Left ventricle myocardium inferior (tissue), 1 donor: Measurements from ENCODE around the gene CD99L2. TPM values are rescaled to one million over a fixed set of nuclear protein-coding genes. Genes with fewer than 3 reads are reported as not detected.
A peak's percentile ranks its signal among the peaks of the same experiment; 100 is the strongest.

Source experiments
- DNase-seq: peaks from one replicate; pipeline ENCODE4 v3.0.0-alpha.2; 2020
- H3K27ac ChIP-seq: fragments of 200-600 bp; replicated peaks from 2 replicates; pipeline ENCODE4 v1.8.0; 2021
- H3K27me3 ChIP-seq: fragments of 200-600 bp; 2 replicates; pipeline ENCODE4 v1.8.0; 2021; ENCODE audit warnings: low read depth
- H3K36me3 ChIP-seq: fragments of 200-600 bp; 2 replicates; pipeline ENCODE4 v1.8.0; 2021
- H3K4me1 ChIP-seq: fragments of 200-600 bp; 2 replicates; pipeline ENCODE4 v1.8.0; 2021
- H3K4me3 ChIP-seq: fragments of 200-600 bp; 2 replicates; pipeline ENCODE4 v1.8.0; 2021; ENCODE audit warnings: mild to moderate bottlenecking, moderate library complexity
- H3K9me3 ChIP-seq: fragments of 200-600 bp; replicated peaks from 2 replicates; pipeline ENCODE4 v1.8.0; 2021
- CTCF ChIP-seq: fragments of 200-600 bp; IDR thresholded peaks from 2 replicates; pipeline ENCODE4 v1.8.0; 2021; ENCODE audit warnings: antibody characterized with exemption, mild to moderate bottlenecking, borderline replicate concordance
- intact Hi-C: fragments of 100-400 bp; cut with micrococcal nuclease; formaldehyde crosslinking; loops from one replicate; pipeline ENCODE4 v1.11.0; 2022
- total RNA-seq: library from RNA; stranded (reverse); fragmentation: NEBNext Ultra II Directional; extraction: Animal tissue kit (Norgen Biotek cat#: 25700); gene quantifications from one replicate; pipeline ENCODE4 v1.2.1, GENCODE V29; 2021
- donor health status: DM: no; HTN: yes; CAD: no; lungs with severe emphysema.

CD99L2 gene
- total RNA-seq, 1 donor from 2014 or later: 68.1 TPM

DNA sequence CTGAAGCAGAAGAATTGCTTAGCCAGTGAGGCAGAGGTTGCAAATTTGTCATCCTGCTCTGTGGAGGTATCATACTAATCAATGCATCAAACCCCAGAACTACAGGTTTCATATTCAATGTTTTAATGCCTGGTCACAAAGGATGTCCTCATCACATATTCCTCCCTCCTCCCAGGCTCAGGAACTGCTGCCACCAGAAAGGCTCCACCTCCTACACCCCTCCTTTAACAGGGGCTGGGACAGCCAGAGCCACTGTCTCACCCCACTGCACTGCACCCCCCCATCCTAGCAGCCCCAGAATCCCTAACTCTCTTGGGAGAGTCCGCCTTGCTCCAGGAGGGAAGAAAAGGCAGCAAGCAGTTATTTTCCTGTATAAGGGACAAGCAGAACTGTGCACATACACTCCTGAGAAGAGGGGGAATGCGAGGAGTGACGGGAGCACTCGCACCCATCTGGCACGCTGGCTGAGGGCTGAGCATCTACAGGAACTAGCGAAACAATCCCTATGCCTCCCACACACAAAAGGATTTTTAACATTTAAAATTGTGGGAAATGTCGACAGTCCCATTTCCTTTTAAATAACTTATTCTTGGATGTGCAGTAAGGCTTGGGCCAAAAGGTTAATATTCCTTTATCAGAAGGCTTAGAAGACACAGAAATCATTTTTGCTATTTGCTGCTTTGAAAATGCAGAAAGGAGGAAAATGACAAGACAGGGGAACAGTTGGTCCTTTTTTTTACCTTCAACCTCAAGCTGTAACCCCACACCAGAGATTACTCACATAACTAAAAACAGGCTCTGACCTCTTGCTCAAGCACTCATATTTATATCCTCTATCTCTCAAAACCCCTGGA, 27.8 kb downstream of the CD99L2 start:
- Histone ChIP-seq H3K4me3 (peak overlapping the region; percentile 14), H3K27me3 (no peaks in the 10 kb centered on the region), H3K36me3 (no peaks in the 10 kb centered on the region), H3K9me3 (no peaks in the 10 kb centered on the region), H3K27ac (peak overlapping the region; percentile 85), H3K4me1 (peaks cover 49% of the 10 kb centered on the region)
- intact Hi-C loops: no loop called here
- no peak for DNase-seq
- TF ChIP-seq CTCF: no peak

- Histone ChIP-seq H3K27ac (peak overlapping the region; percentile 85), H3K4me3 (peak overlapping the region; percentile 14), H3K4me1 (peaks cover 49% of the 10 kb centered on the region), H3K36me3 (no peaks in the 10 kb centered on the region), H3K27me3 (no peaks in the 10 kb centered on the region), H3K9me3 (no peaks in the 10 kb centered on the region)
- TF ChIP-seq CTCF: no peak
- intact Hi-C loops: no loop called here
- DNase-seq: no peak
Observed at GRCh38 chrX:150870029-150870428, 28.4 kb downstream of the CD99L2 start.

- H3K27ac ChIP-seq: peak overlapping the region; percentile 85
- no peaks in the 10 kb centered on the region for H3K9me3 ChIP-seq
- H3K27me3 ChIP-seq: no peaks in the 10 kb centered on the region
- peaks cover 49% of the 10 kb centered on the region for H3K4me1 ChIP-seq
- intact Hi-C loops: no loop called here
- no peak overlapping the region for H3K4me3 ChIP-seq
- no peak for TF ChIP-seq CTCF
- peak; percentile 21 for DNase-seq
- H3K36me3 ChIP-seq: no peaks in the 10 kb centered on the region
Observed at GRCh38 chrX:150869450-150869849, 29.0 kb downstream of the CD99L2 start.

GRCh38 chrX:150868625-150869024, 29.8 kb downstream of the CD99L2 start:
- no peak for DNase-seq
- peaks cover 49% of the 10 kb centered on the region for H3K4me1 ChIP-seq
- H3K9me3 ChIP-seq: no peaks in the 10 kb centered on the region
- intact Hi-C loops: no loop called here
- no peaks in the 10 kb centered on the region for H3K27me3 ChIP-seq
- no peaks in the 10 kb centered on the region for H3K36me3 ChIP-seq
- H3K27ac ChIP-seq: peak overlapping the region; percentile 85
- no peak overlapping the region for H3K4me3 ChIP-seq
- TF ChIP-seq CTCF: no peak

DNA sequence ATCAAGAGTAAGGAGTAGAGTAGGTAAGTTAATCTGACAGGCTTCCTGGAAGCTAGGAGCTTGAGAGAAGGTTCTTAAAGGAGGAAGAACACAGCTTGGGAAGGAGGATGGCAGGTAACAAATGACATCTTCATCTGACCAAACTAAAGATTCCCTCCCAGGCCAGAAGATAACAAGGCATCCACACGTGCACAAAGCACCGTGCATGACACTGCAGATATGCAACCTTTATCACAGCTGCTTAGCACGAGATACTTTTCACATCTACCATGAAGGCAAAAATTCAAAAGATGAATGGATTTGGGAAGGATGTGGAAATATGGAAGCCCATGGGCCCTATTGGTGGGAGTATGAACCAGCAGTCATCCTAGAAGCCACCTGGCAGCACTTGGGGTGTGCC, 34.3 kb downstream of the CD99L2 start:
- H3K4me3 ChIP-seq: no peak overlapping the region
- no peaks in the 10 kb centered on the region for H3K36me3 ChIP-seq
- H3K9me3 ChIP-seq: no peaks in the 10 kb centered on the region
- no peaks in the 10 kb centered on the region for H3K27me3 ChIP-seq
- intact Hi-C loops: no loop called here
- peaks cover 9% of the 10 kb centered on the region for H3K4me1 ChIP-seq
- DNase-seq: no peak
- no peak for TF ChIP-seq CTCF
- no peak overlapping the region for H3K27ac ChIP-seq
